NCI-H446 treated with DMSO at 0.1 percent for 48 hours (cell line): ENCODE measurements around the gene TRAM2.

Experiments
- DNase-seq: peaks from one replicate; lab custom pipeline; 2025; lab: John Stamatoyannopoulos, UW

The TRAM2 gene

GRCh38 chr6:52529311-52529710 is 47.5 kb downstream of the TRAM2 start:
- no peak for DNase-seq

- no peak for DNase-seq
These were observed 49.4 kb downstream of the TRAM2 start for GRCh38 chr6:52527436-52527835.

- DNase-seq: no peak
These were observed 50.2 kb downstream of the TRAM2 start for GRCh38 chr6:52526634-52527033.

GRCh38 chr6:52524918-52525317 is 51.9 kb downstream of the TRAM2 start:
- no peak for DNase-seq

- no peak for DNase-seq
These were observed 53.3 kb downstream of the TRAM2 start for GRCh38 chr6:52523378-52524142.

GRCh38 chr6:52522655-52523054 is 54.2 kb downstream of the TRAM2 start:
- no peak for DNase-seq

- DNase-seq: no peak
These were observed 54.7 kb downstream of the TRAM2 start for GRCh38 chr6:52522151-52522626.

- no peak for DNase-seq
These were observed 57.2 kb downstream of the TRAM2 start for GRCh38 chr6:52519618-52520017.

GRCh38 chr6:52518279-52518945 is 58.4 kb downstream of the TRAM2 start:
- no peak for DNase-seq

- DNase-seq: peak; percentile 79
These were observed 59.2 kb downstream of the TRAM2 start for GRCh38 chr6:52517502-52518278.

- no peak for DNase-seq
These were observed 59.9 kb downstream of the TRAM2 start for GRCh38 chr6:52516943-52517342.

- DNase-seq: no peak
These were observed 60.6 kb downstream of the TRAM2 start for GRCh38 chr6:52516269-52516668.

- DNase-seq: no peak
These were observed 61.5 kb downstream of the TRAM2 start for GRCh38 chr6:52515219-52515960.

- no peak for DNase-seq
These were observed 62.3 kb downstream of the TRAM2 start for GRCh38 chr6:52514514-52514913.

- DNase-seq: no peak
These were observed 63.0 kb downstream of the TRAM2 start for GRCh38 chr6:52513896-52514295.

GRCh38 chr6:52513464-52513863 is 63.4 kb downstream of the TRAM2 start:
- DNase-seq: no peak

GRCh38 chr6:52512199-52512598 is 64.7 kb downstream of the TRAM2 start:
- no peak for DNase-seq

- no peak for DNase-seq
These were observed 65.2 kb downstream of the TRAM2 start for GRCh38 chr6:52511572-52512151.

- DNase-seq: no peak
These were observed 65.7 kb downstream of the TRAM2 start for GRCh38 chr6:52511163-52511562.

- DNase-seq: no peak
These were observed 66.7 kb downstream of the TRAM2 start for GRCh38 chr6:52510213-52510562.

- no peak for DNase-seq
These were observed 67.3 kb downstream of the TRAM2 start for GRCh38 chr6:52509281-52510212.
